ENCODE results near the gene CDH4. TPM values are rescaled to one million over a fixed set of nuclear protein-coding genes. Genes with fewer than 3 reads are reported as not detected.

CDH4 gene
- total RNA-seq, 1 donor from 2014 or later, result not detected

- Mint-ChIP-seq H3K4me3 (no peak overlapping the region), H3K27ac (no peak overlapping the region), H3K4me1 (no peaks in the 10 kb centered on the region), H3K36me3 (ENCODE audit: low read depth) (no peaks in the 10 kb centered on the region), H3K27me3 (peaks cover 2% of the 10 kb centered on the region), H3K9me3 (no peaks in the 10 kb centered on the region)
- ATAC-seq (ENCODE audit: low read depth) (no peak), DNase-seq (no peak)
- intact Hi-C loops (cut with micrococcal nuclease), result no loop called here
- ChIA-PET POLR2A (no interaction called here), CTCF (no interaction called here)
- TF ChIP-seq CTCF (IDR thresholded peaks at IDR 0.05), result no peak
Measured at GRCh38 chr20:61800359-61801064, 548.5 kb downstream of the CDH4 start.

- ATAC-seq (ENCODE audit: low read depth) (no peak), DNase-seq (no peak)
- Mint-ChIP-seq H3K36me3 (ENCODE audit: low read depth) (no peaks in the 10 kb centered on the region), H3K27me3 (peaks cover 2% of the 10 kb centered on the region), H3K4me3 (no peak overlapping the region), H3K4me1 (no peaks in the 10 kb centered on the region), H3K9me3 (no peaks in the 10 kb centered on the region), H3K27ac (no peak overlapping the region)
- ChIA-PET CTCF (no interaction called here), POLR2A (no interaction called here)
- intact Hi-C loops (cut with micrococcal nuclease), result no loop called here
- no peak for TF ChIP-seq CTCF (IDR thresholded peaks at IDR 0.05)
Measured at GRCh38 chr20:61801065-61801360, 549.0 kb downstream of the CDH4 start.

- intact Hi-C loops (cut with micrococcal nuclease), result no loop called here
- CTCF ChIA-PET, result no interaction called here
- DNase-seq, result no peak
- H3K4me3 Mint-ChIP-seq, result no peak overlapping the region
- no peaks in the 10 kb centered on the region for H3K36me3 Mint-ChIP-seq (ENCODE audit: low read depth)
- peaks cover 2% of the 10 kb centered on the region for H3K27me3 Mint-ChIP-seq
- no peaks in the 10 kb centered on the region for H3K9me3 Mint-ChIP-seq
- POLR2A ChIA-PET, result no interaction called here
- H3K27ac Mint-ChIP-seq, result no peak overlapping the region
- TF ChIP-seq CTCF (IDR thresholded peaks at IDR 0.05), result no peak
- no peaks in the 10 kb centered on the region for H3K4me1 Mint-ChIP-seq
- no peak for ATAC-seq (ENCODE audit: low read depth)
Measured at GRCh38 chr20:61801428-61801827, 549.4 kb downstream of the CDH4 start.

- CTCF ChIA-PET, result no interaction called here
- Mint-ChIP-seq H3K27ac (no peak overlapping the region), H3K27me3 (peaks cover 2% of the 10 kb centered on the region), H3K4me1 (no peaks in the 10 kb centered on the region), H3K4me3 (no peak overlapping the region), H3K36me3 (ENCODE audit: low read depth) (no peaks in the 10 kb centered on the region), H3K9me3 (no peaks in the 10 kb centered on the region)
- intact Hi-C loops (cut with micrococcal nuclease), result no loop called here
- POLR2A ChIA-PET, result no interaction called here
- DNase-seq (no peak), ATAC-seq (ENCODE audit: low read depth) (no peak)
- no peak for TF ChIP-seq CTCF (IDR thresholded peaks at IDR 0.05)
Measured at GRCh38 chr20:61801857-61802442, 549.9 kb downstream of the CDH4 start.

- H3K4me3 Mint-ChIP-seq, result no peak overlapping the region
- intact Hi-C loops (cut with micrococcal nuclease), result no loop called here
- no peaks in the 10 kb centered on the region for H3K9me3 Mint-ChIP-seq
- ATAC-seq (ENCODE audit: low read depth) (no peak), DNase-seq (no peak)
- no peak for TF ChIP-seq CTCF (IDR thresholded peaks at IDR 0.05)
- ChIA-PET POLR2A (no interaction called here), CTCF (no interaction called here)
- no peaks in the 10 kb centered on the region for H3K36me3 Mint-ChIP-seq (ENCODE audit: low read depth)
- H3K27me3 Mint-ChIP-seq, result peaks cover 2% of the 10 kb centered on the region
- no peak overlapping the region for H3K27ac Mint-ChIP-seq
- H3K4me1 Mint-ChIP-seq, result no peaks in the 10 kb centered on the region
Measured at GRCh38 chr20:61802721-61803311, 550.8 kb downstream of the CDH4 start.

All from activated B cell treated with CpG ODN at 0.5 μM for 24 hours (primary cell).